K562 (cell line): ENCODE results near the gene UCP1. TPM values are rescaled to one million over a fixed set of nuclear protein-coding genes. Genes with fewer than 3 reads are reported as not detected.

ENCODE experiments used
- ATAC-seq: fragments of 200-7000 bp; cut with Tn5 transposase; 3 replicates; pipeline ENCODE4 v1.9.1; 2020; ENCODE audit warnings: moderate library complexity
- BruUV-seq: library from RNA; stranded (reverse); fragments of 400-500 nt; replicated peaks from 2 replicates; lab custom pipeline; 2021; lab: Mats Ljungman, UMichigan
- CTCF ChIA-PET: fragments of 300-600 bp; formaldehyde crosslinking; extraction: SDS; loops from one replicate; lab custom pipeline; 2021; ENCODE audit warnings: low intra/inter-chr PET ratio; lab: Yijun Ruan, JAX
- POLR2A ChIA-PET: fragments of 300-600, 350-650 bp; sonication (Branson Sonifier 250); formaldehyde crosslinking; extraction: SDS; loops from one replicate; lab custom pipeline; 2021; ENCODE audit warnings: antibody characterized with exemption, inconsistent platforms; lab: Yijun Ruan, JAX
- DNase-seq, 4 experiments: peaks; one replicate each; pipeline versions ENCODE4 v3.0.0 to v3.0.0-alpha.2; 2011 to 2018; ENCODE audit warnings: low spot score in 3 of 4, mixed read lengths in 3 of 4; ENCODE audit errors: extremely low read depth in 1 of 4
- FAIRE-seq: peaks from 2 replicates; lab custom pipeline; 2011; peaks lifted over from hg19 to GRCh38; lab: Jason Lieb, UNC
- H2AFZ ChIP-seq: 2 replicates; pipeline ENCODE4 v1.6.0; 2011; ENCODE audit warnings: low read depth, low read length, control low read depth, inconsistent platforms
- H3K27ac ChIP-seq: fragments of 200-600 bp; 3 replicates; pipeline ENCODE4 v1.8.0; 2011; ENCODE audit warnings: low read depth, mild to moderate bottlenecking, control low read depth, inconsistent platforms, low read length, moderate library complexity, mixed read lengths; ENCODE audit errors: extremely low read depth
- H3K27me3 ChIP-seq, 2 experiments: fragments of 300-600 bp in 1 of 2; 2 replicates in 1 of 2; 3 replicates in 1 of 2; pipeline versions ENCODE4 v1.6.0 to v1.8.0; 2011; ENCODE audit warnings: inconsistent platforms in 2 of 2, low read length in 2 of 2, mild to moderate bottlenecking in 1 of 2, mixed read lengths in 1 of 2, moderate library complexity in 1 of 2; ENCODE audit not compliant: control insufficient read depth in 2 of 2, insufficient read depth in 2 of 2
- H3K36me3 ChIP-seq: fragments of 300-600 bp; 3 replicates; pipeline ENCODE4 v1.8.0; 2011; ENCODE audit warnings: mild to moderate bottlenecking, low read length, inconsistent platforms; ENCODE audit not compliant: control insufficient read depth, insufficient read depth
- H3K4me1 ChIP-seq, 2 experiments: fragments of 200-600 bp in 1 of 2; replicated peaks in 1 of 2; 2 replicates in 1 of 2; 3 replicates in 1 of 2; pipeline versions ENCODE4 v1.5.1 to v1.8.0; 2011; ENCODE audit warnings: inconsistent platforms in 2 of 2, low read length in 2 of 2, mild to moderate bottlenecking in 1 of 2, mixed read lengths in 1 of 2, moderate library complexity in 1 of 2; ENCODE audit not compliant: control insufficient read depth in 2 of 2, insufficient read depth in 2 of 2
- H3K4me2 ChIP-seq: 2 replicates; pipeline ENCODE4 v1.6.1; 2011; ENCODE audit warnings: low read length, control low read depth, inconsistent platforms, mixed read lengths; ENCODE audit not compliant: insufficient read depth
- H3K4me3 ChIP-seq: fragments of 200-600 bp; sonication (generic), shearing (Covaris generic); 2 replicates; pipeline ENCODE4 v1.5.1; 2016; ENCODE audit warnings: control low read depth, inconsistent platforms
- H3K79me2 ChIP-seq: fragments of 200-600 bp; 3 replicates; pipeline ENCODE4 v1.8.0; 2011; ENCODE audit warnings: low read length, inconsistent platforms; ENCODE audit not compliant: control insufficient read depth, insufficient read depth
- H3K9ac ChIP-seq, 2 experiments: 2 replicates each; pipeline versions ENCODE4 v1.6.0 to v1.6.1; 2011; ENCODE audit warnings: low read depth in 2 of 2, low read length in 2 of 2, control low read depth in 1 of 2, inconsistent platforms in 1 of 2, mild to moderate bottlenecking in 1 of 2, mixed read lengths in 1 of 2; ENCODE audit not compliant: insufficient read depth in 1 of 2
- H3K9me1 ChIP-seq: one replicate; pipeline ENCODE4 v1.6.0; 2011; ENCODE audit warnings: inconsistent platforms, mild to moderate bottlenecking, low read length, moderate library complexity; ENCODE audit not compliant: control insufficient read depth, insufficient read depth
- H3K9me3 ChIP-seq: replicated peaks from 2 replicates; pipeline ENCODE4 v1.5.1; 2011; ENCODE audit warnings: low read depth, low read length, inconsistent platforms; ENCODE audit not compliant: control insufficient read depth, insufficient read depth
- H4K20me1 ChIP-seq: replicated peaks from 2 replicates; pipeline ENCODE4 v1.6.1; 2011; ENCODE audit warnings: low read length, inconsistent platforms, mixed read lengths; ENCODE audit not compliant: control insufficient read depth, insufficient read depth
- ZNF695 ChIP-seq: fragments of 450-650 bp; formaldehyde crosslinking; IDR thresholded peaks from 2 replicates; pipeline ENCODE4 v1.4.0; 2020; ENCODE audit warnings: mild to moderate bottlenecking, moderate library complexity
- WGBS: fragments of 100-300 bp; shearing (Covaris generic); methylation state at CpG from one replicate; pipeline ENCODE4 v1.1.6; 2016; ENCODE audit warnings: low coverage, mixed read lengths; ENCODE audit not compliant: insufficient coverage; ENCODE audit errors: missing lambda C conversion rate; 5-methylcytosine and 5-hydroxymethylcytosine counted together
- in situ Hi-C: fragments of 300-500 bp; cut with MboI; formaldehyde crosslinking; loops from 4 replicates; pipeline ENCODE4 v1.15.0; 2018; ENCODE audit warnings: inconsistent platforms, mixed read lengths
- intact Hi-C: fragments of 100-400 bp; cut with micrococcal nuclease; formaldehyde crosslinking; loops from 2 replicates; pipeline ENCODE4 v1.14.2; 2022
- polyA plus RNA-seq, 8 experiments: library from polyadenylated mRNA; depleted of rRNA in 4 of 8; stranded (reverse) in 5 of 8; unstranded in 3 of 8; fragments of >200 nt; fragmentation: Nextera tagmentation in 2 of 8; fragmentation: Illumina TruSeq in 1 of 8; extraction: Ambion mirVana in 2 of 8; extraction: Trizol in 1 of 8; gene quantifications; 2 replicates each; pipeline versions ENCODE4 v1.2.1 to v1.2.3, GENCODE V29; 2011 to 2014; ENCODE audit warnings: inconsistent platforms in 1 of 8, missing spikeins in 1 of 8
- total RNA-seq, 7 experiments: library from RNA; depleted of rRNA in 6 of 7; stranded (reverse); fragments of >200 nt in 6 of 7; fragmentation: Illumina TruSeq in 2 of 7; extraction: Trizol in 2 of 7; gene quantifications; 2 replicates each; pipeline versions ENCODE4 v1.2.1 to v1.2.3, GENCODE V29; 2011 to 2021; ENCODE audit warnings: low replicate concordance in 1 of 7
- TF ChIP-seq, protein P1 (sequence below), 2 experiments: IDR thresholded peaks; 2 replicates each; pipeline ENCODE4 v1.6.1; 2012; ENCODE audit warnings: improper control_type of control experiment in 2 of 2, low read depth in 2 of 2, low read length in 2 of 2, borderline replicate concordance in 1 of 2

Gene UCP1
- total and polyA plus RNA-seq, 9 of the 15 experiments (the other 6 are each of a cell fraction or from before 2014, with no cell fraction given), result not detected

DNA sequence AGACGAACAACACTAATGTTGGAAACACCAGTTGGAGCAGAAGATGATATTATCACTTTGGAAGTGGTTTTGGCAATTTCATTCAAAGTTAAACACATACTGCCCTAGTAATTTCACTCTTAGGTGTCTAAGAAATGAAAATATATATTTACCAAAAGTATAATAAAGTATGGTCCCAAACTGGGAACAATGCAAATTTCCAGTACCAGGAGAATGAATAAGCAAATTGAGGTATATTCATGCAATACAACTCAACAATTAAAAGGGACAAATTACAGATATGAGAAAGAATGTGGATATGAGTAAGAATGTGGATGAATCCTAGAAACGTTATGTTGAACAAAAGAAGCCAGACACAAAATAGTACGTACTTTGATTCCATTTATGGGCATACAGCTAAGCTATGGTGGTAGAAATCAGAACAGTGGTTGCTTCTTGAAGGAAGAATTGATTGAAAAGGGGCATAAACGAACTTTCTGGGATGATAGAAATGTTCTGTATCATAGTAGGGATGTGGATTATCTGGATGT is 34.7 kb downstream of the UCP1 start:
- POLR2A ChIA-PET, result interaction anchor here (1.6 kb wide), 1 partner anchor 10 kb away, joined by 6 read pairs; the partner anchor contains the start of gene ELMOD2
- DNase-seq (no peak), ATAC-seq (no peak), FAIRE-seq (no peak)
- Histone ChIP-seq H3K4me1 (peaks cover 0 to 10% of the 10 kb centered on the region in 2 experiments; a peak in 2 of 5 replicates), H3K27ac (no peak overlapping the region), H3K36me3 (peaks cover 11% of the 10 kb centered on the region), H3K4me3 (no peak overlapping the region), H2AFZ (no peak overlapping the region), H3K4me2 (no peak overlapping the region), H3K79me2 (no peaks in the 10 kb centered on the region), H3K9ac (no peak overlapping the region), H3K9me1 (no peaks in the 10 kb centered on the region), H3K27me3 (no peaks in the 10 kb centered on the region), H3K9me3 (no peaks in the 10 kb centered on the region; the same call in 1 of the 2 replicates), H4K20me1 (no peaks in the 10 kb centered on the region; the same call in 1 of the 2 replicates)
- in situ Hi-C loops (no loop called here), intact Hi-C loops (no loop called here)
- BruUV-seq, result no TSS peak
- WGBS, result 58% methylated on average over 4 of the region's 4 CpGs
- CTCF ChIA-PET, result no interaction called here
- no peak for TF ChIP-seq ZNF695
- TF ChIP-seq, protein P1, sequence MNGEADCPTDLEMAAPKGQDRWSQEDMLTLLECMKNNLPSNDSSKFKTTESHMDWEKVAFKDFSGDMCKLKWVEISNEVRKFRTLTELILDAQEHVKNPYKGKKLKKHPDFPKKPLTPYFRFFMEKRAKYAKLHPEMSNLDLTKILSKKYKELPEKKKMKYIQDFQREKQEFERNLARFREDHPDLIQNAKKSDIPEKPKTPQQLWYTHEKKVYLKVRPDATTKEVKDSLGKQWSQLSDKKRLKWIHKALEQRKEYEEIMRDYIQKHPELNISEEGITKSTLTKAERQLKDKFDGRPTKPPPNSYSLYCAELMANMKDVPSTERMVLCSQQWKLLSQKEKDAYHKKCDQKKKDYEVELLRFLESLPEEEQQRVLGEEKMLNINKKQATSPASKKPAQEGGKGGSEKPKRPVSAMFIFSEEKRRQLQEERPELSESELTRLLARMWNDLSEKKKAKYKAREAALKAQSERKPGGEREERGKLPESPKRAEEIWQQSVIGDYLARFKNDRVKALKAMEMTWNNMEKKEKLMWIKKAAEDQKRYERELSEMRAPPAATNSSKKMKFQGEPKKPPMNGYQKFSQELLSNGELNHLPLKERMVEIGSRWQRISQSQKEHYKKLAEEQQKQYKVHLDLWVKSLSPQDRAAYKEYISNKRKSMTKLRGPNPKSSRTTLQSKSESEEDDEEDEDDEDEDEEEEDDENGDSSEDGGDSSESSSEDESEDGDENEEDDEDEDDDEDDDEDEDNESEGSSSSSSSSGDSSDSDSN (IDR thresholded peaks at IDR 0.05; ENCODE audit: borderline replicate concordance in 1 of 2, low read depth in 2 of 2, low read length in 2 of 2), result no peak
